Measurements from ENCODE around the gene CTDSPL. TPM values are rescaled to one million over a fixed set of nuclear protein-coding genes. Genes with fewer than 3 reads are reported as not detected.
A peak's percentile ranks its signal among the peaks of the same experiment; 100 is the strongest.

CTDSPL gene
- total RNA-seq, 1 experiment from 2014 or later = 26.3 TPM

GRCh38 chr3:37890522-37890921 lies 28.8 kb downstream of the CTDSPL start:
- no peak for DNase-seq (ENCODE audit: low read depth)

DNA sequence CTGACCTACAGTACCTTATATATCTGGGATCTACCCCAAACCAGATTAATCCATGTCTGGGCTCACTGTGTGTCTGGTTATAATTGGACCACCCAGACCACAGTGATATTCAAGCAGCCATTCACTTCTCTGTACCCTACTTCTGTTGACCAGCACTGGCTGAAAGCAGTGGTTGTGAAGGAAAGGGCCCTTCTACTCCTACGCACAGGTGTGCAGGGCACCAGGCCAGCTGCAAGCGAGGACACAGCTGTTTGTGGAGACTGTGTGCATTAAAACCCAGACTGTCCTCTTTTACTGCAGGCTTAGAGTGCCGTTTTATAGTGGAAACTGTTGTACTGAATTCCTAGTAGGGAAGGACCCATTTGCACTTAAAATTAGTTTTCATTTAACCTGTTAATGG lies 29.5 kb downstream of the CTDSPL start:
- DNase-seq (ENCODE audit: low read depth) = no peak

DNA sequence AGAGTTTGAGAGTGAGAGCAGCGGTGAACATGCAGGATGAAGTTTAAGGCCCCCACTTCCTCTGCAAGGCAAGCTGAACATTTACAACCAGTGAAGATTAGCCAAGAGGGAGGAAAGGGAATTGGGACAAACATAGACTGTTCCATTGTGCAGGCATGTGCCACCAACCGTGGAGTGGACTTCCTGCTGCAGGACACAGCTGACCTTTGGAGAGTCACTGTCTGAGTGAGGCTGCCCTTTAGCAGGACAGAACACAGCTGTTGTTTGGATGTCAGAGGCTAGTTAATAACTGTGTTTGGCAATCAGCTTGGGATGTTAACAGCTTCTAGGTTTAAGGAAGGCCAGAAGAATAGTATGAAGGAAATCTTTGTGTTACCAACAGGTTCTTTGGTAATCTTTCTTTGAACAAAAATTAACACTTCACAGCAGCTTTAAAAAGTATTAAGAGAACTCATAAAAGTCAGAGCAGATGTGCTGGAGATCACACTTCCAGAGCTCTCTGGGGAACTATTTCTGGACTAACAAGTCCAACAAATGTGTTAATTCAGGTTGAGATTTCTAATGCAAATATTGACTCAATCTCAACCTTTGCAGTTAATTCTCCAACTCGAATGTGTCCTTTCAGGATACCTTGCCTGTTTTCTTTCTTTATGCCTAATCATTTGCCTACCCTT lies 31.4 kb downstream of the CTDSPL start:
- DNase-seq (ENCODE audit: low read depth) = peak; percentile 41

- DNase-seq (ENCODE audit: low read depth) = no peak
These were observed 35.1 kb downstream of the CTDSPL start for GRCh38 chr3:37896827-37897226.

GRCh38 chr3:37897763-37898162 lies 36.1 kb downstream of the CTDSPL start:
- no peak for DNase-seq (ENCODE audit: low read depth)

DNA sequence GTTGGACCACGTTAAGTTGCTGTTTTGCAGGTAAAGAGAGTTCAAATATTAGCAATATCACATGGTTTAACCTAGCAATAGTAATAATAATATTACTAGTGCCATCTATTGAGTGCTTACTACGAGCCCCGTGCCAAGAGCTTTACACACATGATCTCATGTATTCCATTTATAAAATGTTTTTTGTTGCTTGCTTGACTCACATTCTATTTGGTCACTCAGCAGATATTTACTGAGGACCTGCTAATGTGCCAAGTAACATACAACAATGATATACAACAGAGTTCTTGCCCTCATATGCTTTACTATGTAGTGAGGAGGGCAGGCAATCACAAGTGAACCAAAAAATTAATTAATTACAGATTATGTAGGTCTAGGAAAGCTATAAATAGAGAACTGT lies 36.7 kb downstream of the CTDSPL start:
- DNase-seq (ENCODE audit: low read depth) = no peak

DNA sequence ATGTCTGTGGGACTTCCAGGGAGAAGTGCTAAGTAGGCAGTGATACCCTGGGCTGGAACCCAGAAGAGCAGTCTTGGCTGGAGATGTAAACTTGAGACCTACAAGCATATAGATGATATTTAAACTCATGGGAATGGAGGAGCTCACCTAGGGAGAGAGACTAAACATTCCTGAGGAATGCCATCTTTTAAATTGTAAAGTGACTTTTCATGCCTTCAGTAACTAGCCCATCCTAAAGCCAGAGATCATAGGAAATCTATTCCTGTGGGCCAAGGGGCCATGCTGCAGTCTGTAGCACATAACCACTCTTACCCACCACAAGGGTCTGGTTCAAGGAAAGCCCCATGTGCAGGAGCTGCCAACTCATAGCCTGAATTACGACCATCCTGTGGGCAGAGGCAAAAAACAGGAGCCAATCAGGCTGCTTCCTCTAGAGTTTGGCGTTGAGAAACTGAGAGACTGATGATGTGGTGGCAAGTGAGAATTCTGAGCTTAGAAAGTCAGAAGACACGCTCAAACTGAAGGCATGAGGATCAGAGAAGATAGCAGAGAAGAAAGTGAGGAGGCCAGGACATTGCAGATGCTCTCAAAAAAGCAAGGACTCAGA lies 37.5 kb downstream of the CTDSPL start:
- DNase-seq (ENCODE audit: low read depth) = no peak

- DNase-seq (ENCODE audit: low read depth) = no peak
These were observed 38.1 kb downstream of the CTDSPL start for GRCh38 chr3:37899711-37900306.

- no peak for DNase-seq (ENCODE audit: low read depth)
These were observed 40.0 kb downstream of the CTDSPL start for GRCh38 chr3:37901721-37902120.

GRCh38 chr3:37902674-37903073 lies 41.0 kb downstream of the CTDSPL start:
- no peak for DNase-seq (ENCODE audit: low read depth)

DNA sequence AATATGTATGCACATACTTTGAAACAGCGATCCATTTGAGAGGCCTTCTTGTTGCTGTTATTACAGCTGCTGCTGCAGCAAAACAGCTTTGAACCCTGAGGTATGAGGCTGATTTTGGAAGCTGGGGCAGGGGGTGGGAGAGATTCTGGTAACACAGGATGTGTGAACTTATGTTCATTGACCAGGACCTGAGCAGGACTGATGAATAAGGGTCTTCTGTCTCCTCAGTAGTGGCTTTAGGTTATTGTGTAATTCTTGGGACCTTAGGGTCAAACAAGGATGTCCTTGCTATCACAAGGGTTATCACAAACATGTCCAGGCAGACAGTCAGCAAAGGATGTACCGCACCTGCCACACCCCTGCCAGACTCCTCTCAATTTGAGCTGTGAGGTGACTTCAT lies 41.6 kb downstream of the CTDSPL start:
- no peak for DNase-seq (ENCODE audit: low read depth)

DNA sequence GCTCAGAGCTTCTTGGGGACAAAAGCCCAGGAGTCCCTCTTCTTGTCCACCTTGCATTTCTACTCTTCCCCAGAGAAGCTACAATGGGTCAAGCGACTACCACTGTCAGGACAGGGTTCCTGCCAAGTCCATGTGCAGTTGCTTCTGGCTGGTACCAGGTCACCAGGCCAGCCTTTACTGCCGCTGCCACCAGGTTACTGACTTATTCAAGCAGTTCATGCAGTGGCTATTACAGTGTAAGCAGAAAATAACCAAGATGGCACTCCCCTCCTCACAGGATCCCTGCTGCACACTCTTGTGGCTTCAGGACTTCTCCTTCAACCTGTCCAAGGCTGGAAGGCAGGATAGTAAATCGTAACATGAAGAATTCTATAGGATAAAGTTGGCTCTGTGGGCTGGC lies 42.1 kb downstream of the CTDSPL start:
- no peak for DNase-seq (ENCODE audit: low read depth)

- peak; percentile 45 for DNase-seq (ENCODE audit: low read depth)
These were observed 42.9 kb downstream of the CTDSPL start for GRCh38 chr3:37904601-37905000.

DNA sequence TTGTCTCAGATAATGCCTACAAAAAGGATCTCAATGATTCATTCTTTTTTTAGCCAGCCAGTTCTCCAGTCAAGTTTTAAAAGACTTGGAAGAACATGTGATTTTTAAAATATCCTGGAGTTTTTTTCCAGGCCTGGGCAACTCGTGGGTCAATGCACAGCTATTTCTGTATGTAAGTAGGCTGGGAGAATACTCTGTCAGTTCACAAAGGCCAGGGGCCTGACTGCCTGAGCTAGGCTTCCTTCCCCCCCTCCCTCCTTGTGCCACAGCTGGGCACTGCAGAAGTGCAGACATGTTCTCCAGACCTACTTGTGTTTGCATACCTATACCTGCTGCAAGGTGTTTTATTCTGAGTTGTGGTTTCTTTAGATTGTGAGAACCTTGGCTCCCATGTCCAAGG lies 43.7 kb downstream of the CTDSPL start:
- no peak for DNase-seq (ENCODE audit: low read depth)

- peak; percentile 85 for DNase-seq (ENCODE audit: low read depth)
These were observed 44.5 kb downstream of the CTDSPL start for GRCh38 chr3:37905987-37906674.

DNA sequence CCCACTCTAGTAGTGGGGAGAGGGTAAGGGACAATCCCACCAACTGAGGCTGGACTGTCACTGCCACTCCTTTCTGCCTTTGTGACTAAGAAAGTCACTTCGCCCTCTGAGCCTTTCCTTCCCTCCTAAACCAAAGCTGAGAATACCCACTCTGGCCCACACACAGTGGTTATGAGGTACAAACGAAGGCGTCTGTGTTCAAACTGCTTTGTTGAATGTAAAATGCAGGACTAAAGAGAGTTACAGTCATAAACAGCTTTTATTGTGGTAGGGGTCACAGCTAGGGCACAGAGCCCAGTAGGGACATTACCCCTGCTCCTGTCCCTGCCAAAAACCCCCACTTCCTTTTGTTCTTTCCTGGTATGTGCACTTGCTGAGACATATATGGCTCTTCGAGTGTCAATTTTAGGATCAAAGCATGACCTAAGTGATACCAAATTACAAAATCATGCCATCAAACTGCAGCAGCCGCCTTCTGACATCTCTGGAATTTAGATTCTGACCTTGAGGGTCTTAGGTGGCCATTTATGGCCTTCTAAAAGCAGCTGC lies 45.1 kb downstream of the CTDSPL start:
- DNase-seq (ENCODE audit: low read depth) = no peak

- DNase-seq (ENCODE audit: low read depth) = no peak
These were observed 45.7 kb downstream of the CTDSPL start for GRCh38 chr3:37907371-37907770.

DNA sequence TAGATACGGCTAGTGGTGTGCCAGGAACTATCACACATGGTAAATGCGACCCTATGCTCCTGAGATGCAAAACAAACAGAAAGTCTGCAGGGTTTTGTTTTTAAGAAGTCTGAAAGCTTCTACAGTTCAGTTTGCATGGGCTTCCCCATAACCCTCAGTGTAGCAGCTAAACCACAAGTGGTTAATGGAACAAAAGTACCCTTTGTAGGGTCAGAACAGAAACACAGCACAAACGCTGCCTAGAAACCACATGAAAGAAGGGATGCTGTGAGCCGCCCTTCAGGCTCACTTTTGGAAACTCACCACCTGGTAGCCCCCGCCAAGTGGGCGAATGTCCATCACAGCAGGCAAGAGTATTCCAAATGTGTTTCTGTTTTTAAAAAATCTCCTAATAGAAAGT lies 46.2 kb downstream of the CTDSPL start:
- DNase-seq (ENCODE audit: low read depth) = peak; percentile 79

- DNase-seq (ENCODE audit: low read depth) = peak; percentile 64
These were observed 47.6 kb downstream of the CTDSPL start for GRCh38 chr3:37909067-37909911.

DNA sequence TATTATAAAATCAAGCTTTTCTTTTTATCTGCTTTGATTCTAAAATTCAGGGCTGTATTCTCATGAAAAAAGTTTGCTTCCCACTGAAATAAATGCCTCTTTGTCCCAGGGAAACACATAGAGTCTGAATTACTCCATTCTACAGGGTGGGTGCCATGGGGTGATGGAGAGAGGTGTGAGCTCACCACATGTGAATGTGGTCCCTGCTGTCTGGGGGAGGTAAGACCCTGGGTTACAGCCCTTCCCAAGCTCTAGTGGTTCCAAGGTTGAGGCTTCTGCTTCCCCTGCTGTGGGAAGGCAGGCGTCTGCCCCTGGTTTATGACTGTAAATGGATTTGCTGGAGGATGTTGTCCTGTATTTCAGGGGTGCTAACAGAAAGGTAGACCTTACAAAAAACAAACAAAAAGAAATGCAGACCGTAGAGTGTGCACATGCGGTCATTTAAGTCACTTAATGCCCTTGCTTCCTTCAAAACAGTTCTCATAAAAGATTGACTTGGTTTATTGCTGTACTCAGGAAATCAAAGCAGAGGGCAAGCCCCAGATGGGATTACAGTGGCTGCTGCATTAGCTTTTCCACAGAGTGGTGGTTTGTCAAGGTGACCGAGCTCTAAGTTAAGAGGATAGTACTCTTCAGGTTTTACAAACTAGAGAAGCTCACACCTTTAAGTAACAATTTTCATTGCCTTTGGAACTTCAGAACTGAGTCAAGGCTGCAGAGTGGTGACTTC lies 49.2 kb downstream of the CTDSPL start:
- DNase-seq (ENCODE audit: low read depth) = peak; percentile 21
